Panc1 (cell line): ENCODE data around the gene CCDC70. TPM values are rescaled to one million over a fixed set of nuclear protein-coding genes. Genes with fewer than 3 reads are reported as not detected.

Experiments used
- ATAC-seq: fragments of 200-7000 bp; cut with Tn5 transposase; 2 replicates; pipeline ENCODE4 v1.9.1; 2020; ENCODE audit warnings: mild to moderate bottlenecking, moderate library complexity
- BruUV-seq: library from RNA; stranded (reverse); fragments of 400-500 nt; replicated peaks from 2 replicates; lab custom pipeline; 2021; lab: Mats Ljungman, UMichigan
- CTCF ChIA-PET: fragments of 300-600 bp; sonication (Branson Sonifier 250); formaldehyde crosslinking; loops from one replicate; lab custom pipeline; 2022; ENCODE audit warnings: antibody characterized with exemption; lab: Charles Lee
- POLR2A ChIA-PET: fragments of 300-600 bp; sonication (Branson Sonifier 250); formaldehyde crosslinking; loops from one replicate; lab custom pipeline; 2022; ENCODE audit warnings: antibody characterized with exemption; lab: Charles Lee
- DNase-seq: peaks from one replicate; pipeline ENCODE4 v3.0.0-alpha.2; 2010; ENCODE audit warnings: low read depth, low spot score
- H3K27ac ChIP-seq: 2 replicates; pipeline ENCODE4 v1.5.1; 2011; ENCODE audit warnings: mild to moderate bottlenecking, low read length, inconsistent platforms
- H3K27me3 ChIP-seq: fragments of 200-500 bp; sonication (Bioruptor generic); 2 replicates; pipeline ENCODE4 v1.6.0; 2014; ENCODE audit warnings: low read length, inconsistent platforms; ENCODE audit not compliant: control insufficient read depth, insufficient read depth
- H3K36me3 ChIP-seq: fragments of 200-500 bp; sonication (Bioruptor generic); 2 replicates; pipeline ENCODE4 v1.5.1; 2014; ENCODE audit warnings: inconsistent platforms, mild to moderate bottlenecking, low read length, moderate library complexity; ENCODE audit not compliant: control insufficient read depth, insufficient read depth
- H3K4me1 ChIP-seq: 2 replicates; pipeline ENCODE4 v1.5.1; 2011; ENCODE audit warnings: inconsistent platforms, mild to moderate bottlenecking, low read length, moderate library complexity; ENCODE audit not compliant: control insufficient read depth, insufficient read depth
- H3K4me3 ChIP-seq, 2 experiments: 2 replicates each; pipeline ENCODE4 v1.5.1; 2011 to 2012; ENCODE audit warnings: low read depth in 2 of 2, low read length in 2 of 2, mild to moderate bottlenecking in 2 of 2, inconsistent platforms in 1 of 2, moderate library complexity in 1 of 2
- H3K9me3 ChIP-seq: fragments of 200-500 bp; sonication (Bioruptor generic); 2 replicates; pipeline ENCODE4 v1.5.1; 2014; ENCODE audit warnings: low read depth, mild to moderate bottlenecking, inconsistent platforms, low read length, moderate library complexity; ENCODE audit not compliant: control insufficient read depth, insufficient read depth
- CTCF ChIP-seq: fragments of 450-650 bp; IDR thresholded peaks from 2 replicates; pipeline ENCODE4 v1.5.1; 2017; ENCODE audit warnings: mild to moderate bottlenecking
- POLR2AphosphoS5 ChIP-seq: IDR thresholded peaks from 2 replicates; pipeline ENCODE4 v1.6.1; 2012; ENCODE audit warnings: mild to moderate bottlenecking, low read depth, low read length, moderate library complexity
- REST ChIP-seq, 2 experiments: IDR thresholded peaks; 2 replicates each; pipeline ENCODE4 v1.6.1; 2011 to 2012; ENCODE audit warnings: low read depth in 2 of 2, control low read depth in 1 of 2, low read length in 1 of 2, mild to moderate bottlenecking in 1 of 2, moderate library complexity in 1 of 2; ENCODE audit not compliant: insufficient read depth in 1 of 2
- SIN3A ChIP-seq: IDR thresholded peaks from 2 replicates; pipeline ENCODE4 v1.6.1; 2012; ENCODE audit warnings: low read depth, mild to moderate bottlenecking, low read length, moderate library complexity, borderline replicate concordance; ENCODE audit not compliant: insufficient read depth
- TCF7L2 ChIP-seq: IDR thresholded peaks from 2 replicates; pipeline ENCODE4 v1.6.1; 2011; ENCODE audit warnings: mild to moderate bottlenecking, low read depth, low read length, inconsistent platforms
- in situ Hi-C: cut with HindIII; loops from 2 replicates; pipeline ENCODE4 v1.10.0; 2016; ENCODE audit warnings: low sequenced_read_pairs, low pct_unique_long_range_greater_than_20kb
- intact Hi-C: fragments of 100-400 bp; cut with micrococcal nuclease; formaldehyde crosslinking; loops from one replicate; pipeline ENCODE4 v1.10.0; 2022; ENCODE audit not compliant: unreplicated experiment
- total RNA-seq: library from RNA; stranded (reverse); gene quantifications from one replicate; pipeline ENCODE4 v1.2.1, GENCODE V29; 2021; ENCODE audit not compliant: unreplicated experiment

CCDC70 gene
- total RNA-seq, 1 experiment from 2014 or later, result not detected

- Histone ChIP-seq H3K9me3 (no peaks in the 10 kb centered on the region), H3K4me1 (no peaks in the 10 kb centered on the region), H3K27me3 (peaks cover 4% of the 10 kb centered on the region; the same call in 1 of the 2 replicates), H3K36me3 (no peaks in the 10 kb centered on the region), H3K4me3 (no peak overlapping the region), H3K27ac (no peak overlapping the region)
- no peak for TF ChIP-seq REST (IDR thresholded peaks at IDR 0.05; ENCODE audit: insufficient read depth in 1 of 2, low read depth in 2 of 2, low read length in 1 of 2)
- TF ChIP-seq POLR2AphosphoS5, result no peak
- no peak for TF ChIP-seq TCF7L2
- no peak for TF ChIP-seq CTCF
- TF ChIP-seq SIN3A, result no peak
- BruUV-seq, result no TSS peak
- DNase-seq (no peak), ATAC-seq (no peak)
- in situ Hi-C loops, result no loop called here
- POLR2A ChIA-PET, result no interaction called here
- CTCF ChIA-PET, result no interaction called here
- intact Hi-C loops, result no loop called here
Measured at GRCh38 chr13:51831519-51831918, 30.2 kb upstream of the CCDC70 start.

- Histone ChIP-seq H3K4me3 (no peak overlapping the region), H3K27me3 (peaks cover 4% of the 10 kb centered on the region; the same call in 1 of the 2 replicates), H3K27ac (no peak overlapping the region), H3K4me1 (no peaks in the 10 kb centered on the region), H3K9me3 (no peaks in the 10 kb centered on the region), H3K36me3 (no peaks in the 10 kb centered on the region)
- ChIA-PET POLR2A (no interaction called here), CTCF (no interaction called here)
- ATAC-seq (0 out of 2 replicates have a peak, but pooled peaks have one; percentile 73), DNase-seq (no peak)
- in situ Hi-C loops (no loop called here), intact Hi-C loops (no loop called here)
- TF ChIP-seq POLR2AphosphoS5 (no peak), CTCF (peak; percentile 40)
- BruUV-seq, result no TSS peak
Measured at GRCh38 chr13:51832471-51833152, 29.2 kb upstream of the CCDC70 start.
